Mammary epithelial cell (primary cell): Measurements from ENCODE around the gene LMO7.

ENCODE experiments used
- EZH2 ChIP-seq: IDR thresholded peaks from 2 replicates; pipeline ENCODE4 v1.6.1; 2012; ENCODE audit warnings: low read length, inconsistent platforms, borderline replicate concordance
- TF ChIP-seq, protein P1 (sequence below), 2 donors: IDR thresholded peaks in 1 of 2; conservative IDR thresholded peaks in 1 of 2; 2 replicates each; pipeline ENCODE4 v1.5.1; 2011 to 2012; ENCODE audit warnings: inconsistent platforms in 2 of 2, low read length in 2 of 2, mild to moderate bottlenecking in 2 of 2, control low read depth in 1 of 2, low read depth in 1 of 2; ENCODE audit not compliant: insufficient read depth in 1 of 2; ENCODE audit errors: extremely low read depth in 1 of 2

GRCh38 chr13:75864718-75865117, 228.6 kb downstream of the LMO7 start:
- TF ChIP-seq, protein P1, sequence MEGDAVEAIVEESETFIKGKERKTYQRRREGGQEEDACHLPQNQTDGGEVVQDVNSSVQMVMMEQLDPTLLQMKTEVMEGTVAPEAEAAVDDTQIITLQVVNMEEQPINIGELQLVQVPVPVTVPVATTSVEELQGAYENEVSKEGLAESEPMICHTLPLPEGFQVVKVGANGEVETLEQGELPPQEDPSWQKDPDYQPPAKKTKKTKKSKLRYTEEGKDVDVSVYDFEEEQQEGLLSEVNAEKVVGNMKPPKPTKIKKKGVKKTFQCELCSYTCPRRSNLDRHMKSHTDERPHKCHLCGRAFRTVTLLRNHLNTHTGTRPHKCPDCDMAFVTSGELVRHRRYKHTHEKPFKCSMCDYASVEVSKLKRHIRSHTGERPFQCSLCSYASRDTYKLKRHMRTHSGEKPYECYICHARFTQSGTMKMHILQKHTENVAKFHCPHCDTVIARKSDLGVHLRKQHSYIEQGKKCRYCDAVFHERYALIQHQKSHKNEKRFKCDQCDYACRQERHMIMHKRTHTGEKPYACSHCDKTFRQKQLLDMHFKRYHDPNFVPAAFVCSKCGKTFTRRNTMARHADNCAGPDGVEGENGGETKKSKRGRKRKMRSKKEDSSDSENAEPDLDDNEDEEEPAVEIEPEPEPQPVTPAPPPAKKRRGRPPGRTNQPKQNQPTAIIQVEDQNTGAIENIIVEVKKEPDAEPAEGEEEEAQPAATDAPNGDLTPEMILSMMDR (conservative IDR thresholded peaks at IDR 0.05 in 1 of 2, IDR thresholded peaks at IDR 0.05 in 1 of 2; ENCODE audit: extremely low read depth in 1 of 2, insufficient read depth in 1 of 2, low read depth in 1 of 2, low read length in 2 of 2): no peak
- TF ChIP-seq EZH2: no peak
